T-cell (primary cell): ENCODE measurements around the gene LPIN1. TPM values are rescaled to one million over a fixed set of nuclear protein-coding genes. Genes with fewer than 3 reads are reported as not detected.
"Not testable (repeated sequence)": the region's sequence is repeated elsewhere in the genome, so short reads cannot be mapped to it uniquely, and the experiment has no call there.

ENCODE experiments used
- ATAC-seq, 4 experiments: fragments of 200-7000 bp in 3 of 4; fragments of 150-1000 bp in 1 of 4; cut with Tn5 transposase; replicated peaks in 1 of 4; 1 replicate in 3 of 4; 2 replicates in 1 of 4; pipeline ENCODE4 v1.10.0; 2021; ENCODE audit warnings: moderate library complexity in 3 of 4, mild to moderate bottlenecking in 2 of 4, moderate number of reproducible peaks in 1 of 4
- CTCF ChIA-PET, 2 donors: fragments of 300-600 bp; sonication (Branson Sonifier 250); formaldehyde crosslinking; loops; one replicate each; lab custom pipeline; 2022; ENCODE audit warnings: antibody characterized with exemption in 2 of 2; lab: Charles Lee
- POLR2A ChIA-PET, 2 donors: fragments of 300-600 bp; sonication (Branson Sonifier 250); formaldehyde crosslinking; loops; one replicate each; lab custom pipeline; 2022; ENCODE audit warnings: antibody characterized with exemption in 2 of 2; lab: Charles Lee
- DNase-seq, 35 experiments: peaks; one replicate each; pipeline versions ENCODE4 v3.0.0 to v3.0.0-alpha.2; 2013 to 2023
- H3K27ac ChIP-seq: one replicate; pipeline ENCODE4 v1.5.1; 2013; ENCODE audit warnings: low read length
- H3K27me3 ChIP-seq, 2 experiments: replicated peaks in 1 of 2; 1 replicate in 1 of 2; 2 replicates in 1 of 2; pipeline versions ENCODE4 v1.6.1 to v1.7.0; 2013; ENCODE audit warnings: low read length in 1 of 2, mixed read lengths in 1 of 2; ENCODE audit not compliant: control insufficient read depth in 2 of 2, insufficient read depth in 2 of 2; ENCODE audit errors: extremely low read depth in 1 of 2
- H3K36me3 ChIP-seq, 2 donors: 1 replicate in 1 of 2; 2 replicates in 1 of 2; pipeline versions ENCODE4 v1.6.1 to v1.7.0; 2013; ENCODE audit warnings: low read length in 1 of 2; ENCODE audit not compliant: control insufficient read depth in 2 of 2, insufficient read depth in 1 of 2; ENCODE audit errors: extremely low read depth in 1 of 2
- H3K4me1 ChIP-seq, 2 experiments: 1 replicate in 1 of 2; 2 replicates in 1 of 2; pipeline versions ENCODE4 v1.6.1 to v1.7.0; 2013; ENCODE audit warnings: low read length in 2 of 2, mixed read lengths in 1 of 2; ENCODE audit not compliant: insufficient read depth in 2 of 2, control insufficient read depth in 1 of 2; ENCODE audit errors: extremely low read depth in 1 of 2
- H3K4me3 ChIP-seq, 2 donors: 1 replicate in 1 of 2; 2 replicates in 1 of 2; pipeline versions ENCODE4 v1.5.1 to v1.7.0; 2013; ENCODE audit warnings: mild to moderate bottlenecking in 2 of 2, low read length in 1 of 2, moderate library complexity in 1 of 2; ENCODE audit not compliant: control insufficient read depth in 1 of 2; ENCODE audit errors: extremely low read depth in 1 of 2
- H3K9me3 ChIP-seq: 2 replicates; pipeline ENCODE4 v1.7.0; 2013
- H3K27ac Mint-ChIP-seq, 2 donors: one replicate each; pipeline ENCODE4 v1.8.0; 2020 to 2021; ENCODE audit warnings: mild to moderate bottlenecking in 2 of 2, mixed read lengths in 2 of 2
- H3K27me3 Mint-ChIP-seq, 2 donors: one replicate each; pipeline ENCODE4 v1.8.0; 2021 to 2022; ENCODE audit warnings: mixed read lengths in 2 of 2
- H3K36me3 Mint-ChIP-seq: one replicate; pipeline ENCODE4 v1.8.0; 2021; ENCODE audit warnings: mixed read lengths
- H3K4me1 Mint-ChIP-seq, 3 donors: one replicate each; pipeline ENCODE4 v1.8.0; 2020 to 2022; ENCODE audit warnings: mixed read lengths in 3 of 3, mild to moderate bottlenecking in 1 of 3
- H3K4me3 Mint-ChIP-seq, 3 donors: one replicate each; pipeline ENCODE4 v1.8.0; 2020 to 2022; ENCODE audit warnings: mild to moderate bottlenecking in 3 of 3, mixed read lengths in 3 of 3, moderate library complexity in 3 of 3
- H3K9me3 Mint-ChIP-seq, 3 donors: one replicate each; pipeline ENCODE4 v1.8.0; 2020 to 2022; ENCODE audit warnings: mixed read lengths in 3 of 3
- WGBS: methylation state at CpG from one replicate; pipeline ENCODE4 v1.1.5; 2013; ENCODE audit warnings: missing lambda C conversion rate; ENCODE audit not compliant: insufficient coverage; 5-methylcytosine and 5-hydroxymethylcytosine counted together
- total RNA-seq, 35 experiments: library from RNA in 6 of 35; stranded (reverse) in 6 of 35; fragments of 120-200 nt in 1 of 35; gene quantifications; one replicate each; pipeline versions ENCODE4 v1.2.1 to v1.2.4 and lab custom pipeline; 2013 to 2026

Gene LPIN1
- total RNA-seq, 5 donors from 2014 or later (not counting 1 experiment from before 2014, with no cell fraction given) = 67.1 to 102 (median 88.0) TPM

GRCh38 chr2:11820650-11821049 lies 74.2 kb downstream of the LPIN1 start:
- H3K4me1 Mint-ChIP-seq = peaks cover 0 to 4% (median 2%) of the 10 kb centered on the region in 3 donors
- Histone ChIP-seq H3K27me3 (no peaks in the 10 kb centered on the region), H3K4me1 (no peaks in the 10 kb centered on the region), H3K4me3 (no peak overlapping the region), H3K27ac (no peak overlapping the region), H3K9me3 (no peaks in the 10 kb centered on the region), H3K36me3 (peaks cover 9 to 65% of the 10 kb centered on the region in 2 donors)
- no peak for DNase-seq
- no peaks in the 10 kb centered on the region for H3K27me3 Mint-ChIP-seq
- H3K4me3 Mint-ChIP-seq = no peak overlapping the region
- ChIA-PET CTCF (no interaction called here), POLR2A (no interaction called here)
- WGBS = no CpG with 5 or more reads among the region's 2 CpGs
- no peak for ATAC-seq
- H3K9me3 Mint-ChIP-seq = no peaks in the 10 kb centered on the region
- no peak overlapping the region for H3K27ac Mint-ChIP-seq
- H3K36me3 Mint-ChIP-seq = peaks cover 67% of the 10 kb centered on the region

- H3K27ac Mint-ChIP-seq = peak overlapping the region in 1 of 2 donors; percentile 11
Observed at GRCh38 chr2:11821705-11822104, 75.3 kb downstream of the LPIN1 start.

DNA sequence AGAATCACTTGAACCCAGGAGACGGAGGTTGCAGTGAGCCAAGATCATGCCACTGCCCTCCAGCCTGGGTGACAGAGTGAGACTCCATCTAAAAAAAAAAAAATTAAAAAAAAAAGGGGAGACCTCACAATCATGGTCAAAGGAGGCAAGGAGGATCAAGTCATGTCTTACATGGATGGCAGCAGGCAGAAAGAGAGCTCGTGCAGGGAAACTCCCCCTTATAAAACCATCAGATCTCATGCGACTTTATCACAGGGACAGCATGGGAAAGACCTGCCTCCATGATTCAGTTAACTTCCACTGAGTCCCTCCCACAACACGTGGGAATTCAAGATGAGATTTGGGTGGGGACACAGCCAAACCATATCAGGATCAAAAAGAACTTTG lies 75.9 kb downstream of the LPIN1 start:
- POLR2A ChIA-PET, H3K9me3 ChIP-seq, H3K4me1 Mint-ChIP-seq, H3K4me3 Mint-ChIP-seq, H3K27ac ChIP-seq, H3K27me3 Mint-ChIP-seq, DNase-seq, ATAC-seq, H3K4me1 ChIP-seq, H3K4me3 ChIP-seq, H3K9me3 Mint-ChIP-seq, H3K27me3 ChIP-seq: not testable (repeated sequence)
- H3K36me3 Mint-ChIP-seq = peaks cover 60% of the 10 kb centered on the region
- peaks cover 9 to 70% of the 10 kb centered on the region in 2 donors for H3K36me3 ChIP-seq
- 100% methylated on average over 1 of the region's 4 CpGs for WGBS
- CTCF ChIA-PET = interaction anchor here in 1 of 2 donors (0.6 kb wide), 1 partner anchor 148 kb away, joined by 6 read pairs; no protein-coding TSS in a partner anchor
- peak overlapping the region in 1 of 2 donors; percentile 39 for H3K27ac Mint-ChIP-seq

More at GRCh38 chr2:11821705-11822104, 75.3 kb downstream of the LPIN1 start:
- H3K9me3 ChIP-seq = no peaks in the 10 kb centered on the region
- H3K36me3 Mint-ChIP-seq = peaks cover 62% of the 10 kb centered on the region
- H3K4me3 ChIP-seq = no peak overlapping the region
- H3K4me3 Mint-ChIP-seq = no peak overlapping the region
- H3K27me3 Mint-ChIP-seq = no peaks in the 10 kb centered on the region
- no peaks in the 10 kb centered on the region for H3K27me3 ChIP-seq
- no peaks in the 10 kb centered on the region for H3K9me3 Mint-ChIP-seq
- no peaks in the 10 kb centered on the region for H3K4me1 ChIP-seq
- H3K36me3 ChIP-seq = peaks cover 9 to 65% of the 10 kb centered on the region in 2 donors
- no CpG with 5 or more reads among the region's 3 CpGs for WGBS
- DNase-seq (no peak), ATAC-seq (no peak)
- ChIA-PET CTCF (no interaction called here), POLR2A (no interaction called here)
- no peak overlapping the region for H3K27ac ChIP-seq
- H3K4me1 Mint-ChIP-seq = peaks cover 0 to 4% (median 2%) of the 10 kb centered on the region in 3 donors

DNA sequence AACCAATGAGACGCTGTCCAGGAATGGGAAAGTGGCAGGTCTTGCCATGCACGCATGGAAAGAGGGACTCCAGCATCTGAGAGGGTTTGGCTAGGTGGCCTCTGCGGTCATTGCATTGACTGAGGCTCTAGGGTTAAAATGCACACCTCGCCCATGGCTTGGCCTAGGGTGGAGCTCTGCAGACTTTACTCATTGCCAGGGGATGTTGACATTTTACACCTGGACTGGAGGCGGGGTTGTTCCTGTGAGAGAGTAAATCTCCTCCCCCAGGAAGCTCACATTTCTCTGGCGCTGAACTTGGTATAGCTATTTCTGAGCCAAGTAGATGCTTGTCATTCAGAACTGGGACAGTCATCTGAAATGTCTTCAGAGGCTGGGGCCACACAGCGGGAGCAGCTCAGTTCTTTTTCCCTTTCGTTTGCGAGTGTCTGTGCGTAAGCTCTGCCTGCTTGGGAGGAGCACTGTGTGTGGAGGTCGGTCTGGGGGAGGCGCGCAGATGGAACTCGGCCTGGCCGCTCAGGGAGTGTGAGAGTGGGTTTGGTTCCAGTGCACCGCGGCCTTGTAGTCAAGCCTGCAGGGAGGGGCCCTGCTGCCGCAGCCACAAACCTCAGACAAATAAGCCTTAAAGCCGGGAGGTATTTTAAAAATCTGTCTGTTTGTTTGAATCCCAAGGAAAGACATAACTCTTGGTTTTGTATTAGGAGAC lies 76.5 kb downstream of the LPIN1 start:
- ATAC-seq (no peak), DNase-seq (no peak)
- peaks cover 9 to 68% of the 10 kb centered on the region in 2 donors for H3K36me3 ChIP-seq
- Mint-ChIP-seq H3K36me3 (peaks cover 58% of the 10 kb centered on the region), H3K4me3 (no peak overlapping the region), H3K27ac (peak overlapping the region in 1 of 2 donors; percentile 53), H3K27me3 (no peaks in the 10 kb centered on the region), H3K9me3 (no peaks in the 10 kb centered on the region), H3K4me1 (peaks cover 0 to 9% (median 7%) of the 10 kb centered on the region in 3 donors)
- no peaks in the 10 kb centered on the region for H3K27me3 ChIP-seq
- ChIA-PET CTCF (interaction anchor here in 1 of 2 donors (0.6 kb wide), 1 partner anchor 148 kb away, joined by 6 read pairs; no protein-coding TSS in a partner anchor), POLR2A (no interaction called here)
- no peaks in the 10 kb centered on the region for H3K4me1 ChIP-seq
- H3K9me3 ChIP-seq = no peaks in the 10 kb centered on the region
- H3K4me3 ChIP-seq = no peak overlapping the region
- H3K27ac ChIP-seq = no peak overlapping the region
- WGBS = 98% methylated on average over 8 of the region's 19 CpGs

DNA sequence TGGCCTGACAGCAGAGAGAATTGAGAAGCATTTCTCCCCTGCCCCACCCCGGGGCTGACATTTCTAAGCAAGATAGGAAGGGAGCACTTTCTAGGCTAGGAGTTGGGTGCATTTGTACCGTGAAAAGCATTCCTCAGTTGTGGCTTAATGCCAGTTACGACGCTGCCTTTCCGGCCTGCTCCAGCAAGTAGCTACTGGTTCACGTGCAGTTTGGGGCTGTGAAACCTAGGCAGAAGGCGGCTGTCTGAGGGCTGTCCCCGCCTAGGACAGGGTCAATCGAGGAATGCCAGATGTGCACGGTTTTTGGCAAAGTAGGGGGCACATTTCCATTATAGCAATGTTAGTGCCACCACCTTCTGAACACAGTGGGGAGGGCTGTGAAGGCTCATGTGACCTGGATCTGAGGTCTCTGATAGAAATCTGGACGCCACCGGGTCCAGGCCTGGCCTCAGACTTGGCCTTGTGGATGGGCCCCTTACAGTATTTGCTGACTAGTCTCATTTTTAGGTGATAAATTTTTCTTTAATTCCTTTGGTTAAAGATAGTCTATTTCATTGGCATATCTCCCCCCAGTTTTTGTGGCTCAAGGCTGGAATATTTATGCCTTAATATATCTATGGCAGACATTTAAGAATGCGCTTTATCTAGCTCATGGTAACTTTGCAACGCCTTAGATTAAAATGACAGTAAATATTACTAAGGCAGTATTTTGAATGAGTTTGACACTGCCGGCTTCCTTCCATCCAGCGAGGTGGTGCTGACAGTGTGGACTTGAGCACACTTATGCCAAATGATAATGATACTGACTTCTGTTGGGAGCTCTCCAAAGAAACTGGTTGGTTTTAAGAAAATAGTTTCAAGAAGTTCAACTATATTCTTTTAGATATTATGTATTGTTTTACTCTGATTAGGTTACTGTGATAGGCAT lies 78.7 kb downstream of the LPIN1 start:
- POLR2A ChIA-PET = no interaction called here
- Mint-ChIP-seq H3K4me3 (no peak overlapping the region), H3K27me3 (no peaks in the 10 kb centered on the region), H3K36me3 (peaks cover 46% of the 10 kb centered on the region), H3K4me1 (peaks cover 12 to 25% (median 20%) of the 10 kb centered on the region in 3 donors), H3K27ac (no peak overlapping the region), H3K9me3 (no peaks in the 10 kb centered on the region)
- H3K4me3 ChIP-seq = no peak overlapping the region
- 96% methylated on average over 12 of the region's 16 CpGs for WGBS
- CTCF ChIA-PET = no interaction called here
- no peaks in the 10 kb centered on the region for H3K9me3 ChIP-seq
- no peak for DNase-seq
- peaks cover 5 to 14% of the 10 kb centered on the region in 2 experiments for H3K4me1 ChIP-seq
- H3K27me3 ChIP-seq = no peaks in the 10 kb centered on the region
- ATAC-seq = no peak
- H3K36me3 ChIP-seq = peaks cover 9 to 58% of the 10 kb centered on the region in 2 donors
- H3K27ac ChIP-seq = no peak overlapping the region

DNA sequence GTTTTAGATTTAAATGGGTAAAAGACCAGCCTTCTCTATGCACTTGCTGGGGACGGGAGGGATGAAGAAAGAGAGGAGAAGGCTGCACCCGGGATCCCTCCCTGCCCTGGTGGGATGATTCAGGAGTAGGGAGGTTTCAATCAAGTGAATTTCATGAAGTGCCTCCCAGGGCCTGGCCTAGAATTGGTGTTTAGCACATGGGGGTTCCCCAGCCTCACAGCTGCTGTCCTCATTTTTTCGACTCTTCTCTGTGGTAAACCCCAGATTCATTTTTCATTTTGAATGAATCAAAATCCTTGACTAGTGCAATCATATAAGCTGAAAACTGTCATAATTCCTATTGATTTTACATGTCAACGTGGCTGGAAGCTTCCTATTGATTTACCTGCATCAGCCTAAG lies 81.1 kb downstream of the LPIN1 start:
- POLR2A ChIA-PET = no interaction called here
- DNase-seq = no peak
- peaks cover 30 to 46% (median 39%) of the 10 kb centered on the region in 3 donors for H3K4me1 Mint-ChIP-seq

More for the DNA sequence above, 81.1 kb downstream of the LPIN1 start:
- peaks cover 14 to 24% of the 10 kb centered on the region in 2 experiments for H3K4me1 ChIP-seq
- H3K36me3 ChIP-seq = peaks cover 9 to 40% of the 10 kb centered on the region in 2 donors
- H3K9me3 ChIP-seq = no peaks in the 10 kb centered on the region
- H3K9me3 Mint-ChIP-seq = no peaks in the 10 kb centered on the region
- peaks cover 36% of the 10 kb centered on the region for H3K36me3 Mint-ChIP-seq
- WGBS = 45% methylated on average over 3 of the region's 4 CpGs
- no peak for ATAC-seq
- H3K27ac Mint-ChIP-seq = peak overlapping the region; percentile 14 to 16
- no peak overlapping the region for H3K27ac ChIP-seq
- no peak overlapping the region for H3K4me3 ChIP-seq
- peaks cover 0 to 6% of the 10 kb centered on the region in 2 experiments for H3K27me3 ChIP-seq
- CTCF ChIA-PET = interaction anchor here (0.6 to 2.9 kb wide), 4 partner anchors 1104 to 1180 kb away, joined by 3 to 20 read pairs (median 8); no protein-coding TSS in a partner anchor
- no peaks in the 10 kb centered on the region for H3K27me3 Mint-ChIP-seq
- H3K4me3 Mint-ChIP-seq = no peak overlapping the region
